Measurements from ENCODE around the gene FARSB.

FARSB gene

GRCh38 chr2:222545823-222546795 is 109.8 kb downstream of the FARSB start:
- no peak for DNase-seq

- DNase-seq = no peak
These were observed 111.2 kb downstream of the FARSB start for GRCh38 chr2:222544661-222545060.

- DNase-seq = no peak
These were observed 117.4 kb downstream of the FARSB start for GRCh38 chr2:222538535-222538934.

- DNase-seq = no peak
These were observed 120.4 kb downstream of the FARSB start for GRCh38 chr2:222535477-222535876.

- no peak for DNase-seq
These were observed 123.6 kb downstream of the FARSB start for GRCh38 chr2:222532315-222532714.

- DNase-seq = no peak
These were observed 129.2 kb downstream of the FARSB start for GRCh38 chr2:222526480-222527277.

GRCh38 chr2:222525811-222526210 is 130.1 kb downstream of the FARSB start:
- no peak for DNase-seq

- DNase-seq = no peak
These were observed 131.9 kb downstream of the FARSB start for GRCh38 chr2:222523783-222524544.

GRCh38 chr2:222522082-222522481 is 133.8 kb downstream of the FARSB start:
- no peak for DNase-seq

- DNase-seq = no peak
These were observed 134.8 kb downstream of the FARSB start for GRCh38 chr2:222521099-222521498.
